ENCODE results near the gene S100PBP.

S100PBP gene

DNA sequence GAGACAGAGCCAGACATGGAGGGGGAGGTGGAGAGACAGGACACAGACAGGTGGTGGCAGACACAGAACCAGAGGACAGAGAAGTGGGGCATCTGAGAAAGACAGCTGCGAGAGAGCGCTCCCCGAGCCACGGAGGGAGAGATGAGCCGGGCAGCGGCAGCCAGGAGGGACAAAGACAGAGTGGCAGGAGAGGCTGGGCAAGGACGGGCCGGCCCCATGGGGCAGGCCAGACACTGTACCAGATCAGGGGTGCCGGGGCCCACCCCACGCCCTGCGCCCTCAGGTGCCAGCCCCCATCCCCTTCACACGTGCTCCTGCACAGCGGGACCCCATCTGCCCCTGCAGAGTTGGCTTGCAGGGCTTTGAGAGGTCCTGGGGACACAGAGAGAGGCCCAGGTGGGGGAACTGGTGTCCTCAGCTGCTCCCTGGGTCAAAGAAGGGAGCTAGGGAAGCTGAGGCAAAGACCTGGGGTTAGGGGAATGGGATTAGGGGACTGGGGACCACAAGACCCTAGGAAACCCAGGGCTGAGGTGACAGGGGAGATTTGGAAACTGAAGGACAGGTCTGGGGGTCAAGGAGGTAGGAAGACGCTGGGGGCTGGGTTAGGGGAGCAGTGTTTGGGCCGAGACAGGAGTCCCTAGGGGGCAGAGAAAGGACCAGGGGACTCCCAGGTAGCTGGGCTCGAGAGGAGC lies 52.6 kb downstream of the S100PBP start:
- DNase-seq (ENCODE audit: low spot score) = no peak

DNA sequence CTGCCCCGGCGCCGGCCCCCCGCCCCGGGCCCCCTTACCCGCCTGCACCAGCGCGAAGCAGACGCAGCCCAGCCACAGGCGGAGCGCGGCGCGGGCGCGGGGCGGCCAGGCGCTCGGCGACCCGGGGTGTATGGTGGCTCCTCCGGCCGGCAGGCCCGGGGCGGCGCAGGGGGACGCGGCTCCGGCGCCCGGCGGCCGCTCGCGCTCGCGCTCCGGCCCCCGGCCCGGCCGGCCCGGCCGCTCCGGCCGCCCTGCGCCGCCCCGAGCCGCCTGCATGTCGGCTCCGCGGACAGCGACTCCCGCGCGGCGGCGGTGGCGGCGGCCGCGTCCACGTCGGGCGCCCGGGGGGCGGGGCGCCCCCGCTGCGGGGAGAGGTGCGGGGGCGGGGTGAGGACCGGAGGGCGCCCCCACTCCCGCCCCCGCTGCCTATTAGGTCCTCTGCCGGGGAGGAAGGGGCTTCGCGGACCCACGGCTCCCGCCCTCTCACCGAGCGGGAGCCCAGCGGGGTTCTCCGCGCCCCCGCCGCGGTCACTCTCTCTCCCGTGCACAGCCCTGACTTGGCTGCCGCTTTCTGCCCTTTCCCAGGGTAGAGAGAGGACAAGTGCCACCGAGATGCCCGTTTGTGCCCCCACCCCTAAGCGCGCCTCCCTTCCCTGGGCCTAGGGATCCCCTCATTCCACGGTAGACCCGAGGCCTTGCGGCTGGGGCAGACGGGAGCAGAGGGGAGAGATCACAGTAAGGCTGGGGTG lies 53.3 kb downstream of the S100PBP start, which contains the start of gene FNDC5:
FNDC5 (minus strand) TSS at position 298 of the 749 bp plus-strand sequence.
- DNase-seq (ENCODE audit: low spot score) = no peak

DNA sequence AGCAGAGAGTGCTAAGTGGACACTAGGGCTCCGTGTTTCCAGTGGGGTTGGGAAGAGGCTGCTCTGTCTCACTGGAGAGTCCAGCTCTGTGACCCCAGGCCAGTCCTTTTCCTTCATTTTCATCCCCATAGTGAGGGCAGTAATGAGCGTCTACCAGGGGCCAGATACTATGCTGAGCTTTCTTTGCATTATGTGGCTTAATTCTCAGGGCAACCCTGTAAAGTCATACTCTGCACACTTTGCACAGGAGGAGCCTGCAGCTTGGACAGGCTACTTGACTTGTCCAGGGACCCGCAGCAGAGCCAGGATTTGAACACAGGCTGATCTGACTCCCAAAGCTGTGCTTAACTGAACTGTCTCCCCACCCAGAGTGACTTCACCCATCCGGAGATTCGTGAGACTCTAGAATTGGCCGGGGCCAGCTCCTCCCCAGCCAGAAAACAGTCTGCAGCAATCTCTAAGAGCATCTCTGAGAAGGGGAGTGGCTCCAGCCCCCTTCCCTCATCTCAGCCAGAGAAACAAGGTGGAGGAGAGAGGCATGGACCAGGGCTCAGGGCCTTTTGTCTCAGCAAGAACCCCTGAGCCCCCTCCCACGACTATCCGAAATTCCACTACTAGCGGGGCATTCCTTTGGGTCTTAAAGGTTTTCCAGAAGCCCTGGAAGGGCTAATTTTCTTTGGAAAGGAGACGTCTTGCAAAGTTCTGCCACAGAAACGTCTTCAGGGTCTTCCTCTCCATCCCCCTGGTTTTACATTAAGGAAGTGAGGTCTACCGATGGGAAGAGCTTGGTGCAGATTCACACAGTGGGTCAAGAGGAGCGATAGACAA lies 54.1 kb downstream of the S100PBP start:
- no peak for DNase-seq (ENCODE audit: low spot score)

DNA sequence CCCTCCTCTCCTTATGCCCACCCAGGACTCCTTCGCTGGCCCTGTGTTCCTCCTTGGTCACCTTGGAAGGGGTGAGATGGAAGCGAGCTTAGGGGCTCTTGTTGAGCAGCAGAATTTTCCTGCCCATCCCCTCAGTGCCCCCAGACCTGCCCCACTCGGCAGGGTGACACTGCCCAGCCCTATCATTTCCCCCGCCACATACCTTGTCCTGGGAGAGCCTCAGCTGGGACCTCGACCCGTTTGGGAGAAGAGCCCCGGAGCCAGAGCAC lies 54.7 kb downstream of the S100PBP start:
- DNase-seq (ENCODE audit: low spot score) = no peak

DNA sequence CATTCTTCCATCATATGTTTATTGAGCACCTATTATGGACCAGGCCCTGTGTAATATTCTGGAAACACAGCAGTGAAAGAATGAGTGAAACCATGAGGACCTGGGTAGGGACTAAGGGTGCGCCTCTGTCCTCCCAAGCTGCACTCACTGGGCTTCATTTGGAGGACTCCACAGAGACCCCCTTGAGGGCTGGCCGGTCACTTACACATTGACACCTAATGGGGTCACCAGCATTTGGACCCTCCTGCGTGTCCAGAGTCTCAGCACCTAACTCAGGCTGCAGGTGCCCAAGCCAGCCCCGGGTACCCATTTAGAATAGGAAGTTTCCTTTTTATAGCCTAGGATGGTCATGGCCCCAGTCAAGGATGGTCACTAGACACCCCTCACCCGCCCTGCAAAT lies 56.0 kb downstream of the S100PBP start:
- no peak for DNase-seq (ENCODE audit: low spot score)

DNA sequence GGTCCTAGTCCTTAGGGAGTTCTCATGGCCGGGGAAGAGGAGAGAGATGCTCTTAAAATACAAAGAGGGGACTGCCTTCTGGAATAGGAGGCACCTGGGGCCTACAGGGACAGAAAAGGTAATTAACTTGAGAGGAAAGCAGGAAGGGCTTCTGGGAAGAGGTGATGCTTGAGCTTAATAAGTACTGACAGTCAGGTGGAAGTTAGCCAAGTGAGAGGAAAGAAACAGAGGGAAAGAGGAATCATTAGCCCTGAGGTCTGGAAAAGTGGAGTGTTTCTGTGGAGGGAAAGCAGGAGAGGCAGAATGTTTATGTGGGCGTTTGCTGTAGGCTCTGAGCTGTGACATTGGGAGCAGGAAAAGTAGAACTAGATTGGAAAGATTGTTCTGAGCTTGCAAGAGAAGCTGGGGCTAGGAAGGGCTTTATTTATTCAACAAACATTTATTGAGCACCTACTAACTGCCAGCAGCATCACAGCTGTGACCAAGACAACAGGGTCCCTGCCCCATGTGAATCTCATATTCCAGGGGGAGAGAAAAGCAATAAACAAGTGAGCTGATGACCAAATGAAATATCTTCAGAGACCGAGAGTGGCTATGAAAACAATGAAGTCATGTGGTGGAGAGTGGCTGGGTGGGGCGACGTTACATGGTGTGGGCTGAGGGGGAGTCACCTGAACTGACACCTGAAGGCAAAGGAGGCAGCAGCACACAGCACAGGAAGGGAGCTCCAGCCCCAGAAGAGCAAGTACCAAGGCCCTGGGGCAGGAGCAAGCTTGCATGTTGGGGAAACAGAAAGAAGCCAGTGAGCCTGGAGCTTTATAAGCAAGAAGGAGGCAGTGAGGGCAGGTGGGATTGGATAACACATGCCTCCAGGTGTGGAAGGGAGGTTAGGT lies 57.7 kb downstream of the S100PBP start:
- no peak for DNase-seq (ENCODE audit: low spot score)

DNA sequence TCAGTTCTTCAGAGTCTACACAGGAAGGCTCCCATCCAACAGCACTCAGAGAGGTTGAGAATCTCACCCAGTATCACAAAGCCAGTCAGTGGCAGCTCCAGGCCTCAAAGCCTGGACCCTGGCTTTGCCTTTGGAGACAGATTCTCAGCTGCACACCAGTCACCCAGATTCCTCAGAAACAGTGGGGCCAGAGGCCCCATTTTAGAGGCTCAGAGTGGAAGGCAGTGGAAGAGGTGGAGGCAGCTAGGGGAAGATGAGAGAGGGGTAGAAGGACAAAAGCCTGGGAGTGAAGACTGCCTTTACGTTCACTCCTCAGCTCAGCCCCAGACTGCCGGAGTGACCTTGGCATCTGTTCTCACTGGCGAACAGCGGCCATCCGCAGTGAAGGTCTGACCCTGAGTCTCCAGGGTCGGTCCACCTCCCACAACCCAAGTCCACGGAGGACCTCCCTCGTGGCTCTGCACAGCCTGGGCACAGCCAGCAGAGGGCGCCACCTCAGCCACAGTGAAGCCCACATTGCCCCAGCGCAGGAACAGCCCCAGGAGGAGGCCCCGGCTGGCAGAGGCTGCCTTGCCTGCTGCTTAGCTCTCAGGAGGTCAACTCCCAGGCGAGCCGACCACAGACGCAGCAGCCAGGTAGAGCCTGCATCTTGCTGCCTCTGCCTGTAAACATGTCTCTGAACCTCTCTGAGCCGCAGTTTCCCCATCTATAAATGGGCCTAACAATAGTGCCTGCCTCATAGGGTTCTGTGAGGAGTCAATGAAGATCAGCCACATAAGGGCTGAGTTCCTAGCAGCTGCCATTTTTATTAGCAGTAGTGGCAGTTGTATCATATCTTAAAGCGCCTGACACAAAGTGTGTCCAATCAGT lies 59.1 kb downstream of the S100PBP start:
- no peak for DNase-seq (ENCODE audit: low spot score)

DNA sequence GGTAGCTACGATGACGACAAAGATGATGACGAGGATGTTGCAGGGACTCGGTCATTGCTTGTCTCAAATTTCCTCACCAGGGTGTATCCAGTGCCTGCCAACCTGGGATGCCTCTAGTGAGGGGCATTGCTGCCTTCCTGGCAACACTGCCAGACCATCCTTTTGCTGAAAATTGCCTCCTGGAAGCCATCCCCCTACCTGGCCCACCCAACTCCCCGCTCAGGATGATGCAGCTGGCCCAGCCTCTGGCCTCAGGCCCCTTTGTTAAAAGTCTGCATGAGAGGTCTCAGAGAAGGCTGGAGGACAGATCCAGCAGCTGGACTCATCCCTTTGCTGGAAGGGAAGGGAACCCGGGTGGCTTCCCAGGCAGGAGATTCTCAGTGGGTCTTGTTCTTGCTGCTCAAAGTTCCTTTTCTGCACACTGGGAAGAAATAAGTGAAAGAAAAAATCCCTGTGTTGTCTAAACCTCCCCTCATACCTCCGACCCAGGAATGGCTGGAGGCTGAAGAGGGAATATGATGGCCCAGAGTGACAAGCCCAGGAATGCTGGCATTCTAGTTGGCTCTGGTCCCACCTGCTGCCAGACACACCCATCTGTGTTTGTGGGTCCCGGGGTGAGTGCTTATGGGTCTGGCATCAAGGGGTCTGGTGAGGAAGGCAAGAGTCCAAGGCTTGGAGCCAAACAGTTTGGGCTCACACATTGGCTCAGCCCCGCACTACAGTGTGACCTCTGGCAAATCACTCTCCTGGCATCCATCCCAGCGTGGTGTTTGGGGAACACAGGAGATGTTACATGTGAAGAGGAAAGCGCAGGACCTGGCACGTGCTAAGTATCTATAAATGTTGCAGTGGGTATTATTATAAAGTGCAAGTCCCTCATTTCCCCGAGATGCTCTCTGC lies 60.0 kb downstream of the S100PBP start:
- no peak for DNase-seq (ENCODE audit: low spot score)

DNA sequence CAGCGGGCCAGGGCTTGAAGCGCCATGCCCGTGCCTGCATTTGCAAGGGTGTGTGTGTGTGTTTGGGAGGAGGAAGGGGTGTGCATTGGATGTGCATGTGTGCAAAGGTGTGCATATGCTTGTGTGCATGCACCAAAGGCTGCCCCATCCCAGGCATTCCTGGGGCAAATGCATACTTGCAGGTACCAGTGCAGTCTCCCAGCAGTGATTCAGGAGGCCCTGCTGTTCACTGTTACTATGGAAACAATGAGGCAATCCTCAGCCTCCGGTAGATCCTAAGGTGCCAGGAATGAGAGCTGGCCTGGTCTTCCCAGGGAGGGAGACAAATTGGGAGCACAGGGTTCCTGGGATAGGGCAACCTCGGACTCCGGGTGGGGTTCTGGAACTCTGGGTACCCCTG lies 60.7 kb downstream of the S100PBP start:
- DNase-seq (ENCODE audit: low spot score) = no peak

DNA sequence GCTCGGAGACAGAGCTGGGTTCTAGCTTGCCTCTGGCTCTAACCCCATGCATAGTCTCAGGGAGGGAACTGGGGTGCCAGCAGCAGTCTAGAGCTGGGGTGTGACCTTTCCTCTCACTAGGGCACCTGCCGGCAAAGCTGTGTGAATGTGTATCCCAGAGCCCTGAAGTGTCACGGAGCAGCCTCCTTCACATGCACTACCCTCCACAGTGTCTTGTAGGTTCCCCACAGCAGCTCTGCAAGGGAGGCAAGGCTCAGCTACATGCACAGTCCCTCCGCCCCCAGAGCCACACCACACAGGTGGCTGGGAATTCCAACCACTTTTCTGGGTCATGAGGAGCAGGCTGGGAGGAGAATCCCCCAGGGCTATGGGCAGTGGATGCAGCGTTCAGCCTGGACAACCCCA lies 61.2 kb downstream of the S100PBP start:
- DNase-seq (ENCODE audit: low spot score) = no peak

DNA sequence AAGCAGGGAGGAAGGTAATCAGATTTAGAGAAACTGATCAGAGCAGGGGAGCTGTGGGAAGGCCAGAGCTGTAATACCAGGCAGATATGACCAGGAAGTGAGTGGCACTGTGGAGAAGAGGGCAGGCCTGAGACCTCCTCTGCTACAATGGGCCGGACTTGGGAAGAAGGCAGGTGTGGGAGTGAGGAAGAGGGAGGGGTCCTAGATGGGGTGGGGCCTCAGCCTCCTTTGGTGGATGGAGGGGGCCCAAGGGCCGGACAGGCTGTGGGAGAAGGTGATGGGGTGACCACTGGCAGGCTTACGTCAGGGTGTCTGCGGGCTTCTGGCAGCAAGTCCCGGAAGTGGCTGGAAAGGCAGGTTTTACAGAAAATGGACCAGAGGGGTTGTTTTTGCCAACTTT lies 63.8 kb downstream of the S100PBP start:
- no peak for DNase-seq (ENCODE audit: low spot score)

DNA sequence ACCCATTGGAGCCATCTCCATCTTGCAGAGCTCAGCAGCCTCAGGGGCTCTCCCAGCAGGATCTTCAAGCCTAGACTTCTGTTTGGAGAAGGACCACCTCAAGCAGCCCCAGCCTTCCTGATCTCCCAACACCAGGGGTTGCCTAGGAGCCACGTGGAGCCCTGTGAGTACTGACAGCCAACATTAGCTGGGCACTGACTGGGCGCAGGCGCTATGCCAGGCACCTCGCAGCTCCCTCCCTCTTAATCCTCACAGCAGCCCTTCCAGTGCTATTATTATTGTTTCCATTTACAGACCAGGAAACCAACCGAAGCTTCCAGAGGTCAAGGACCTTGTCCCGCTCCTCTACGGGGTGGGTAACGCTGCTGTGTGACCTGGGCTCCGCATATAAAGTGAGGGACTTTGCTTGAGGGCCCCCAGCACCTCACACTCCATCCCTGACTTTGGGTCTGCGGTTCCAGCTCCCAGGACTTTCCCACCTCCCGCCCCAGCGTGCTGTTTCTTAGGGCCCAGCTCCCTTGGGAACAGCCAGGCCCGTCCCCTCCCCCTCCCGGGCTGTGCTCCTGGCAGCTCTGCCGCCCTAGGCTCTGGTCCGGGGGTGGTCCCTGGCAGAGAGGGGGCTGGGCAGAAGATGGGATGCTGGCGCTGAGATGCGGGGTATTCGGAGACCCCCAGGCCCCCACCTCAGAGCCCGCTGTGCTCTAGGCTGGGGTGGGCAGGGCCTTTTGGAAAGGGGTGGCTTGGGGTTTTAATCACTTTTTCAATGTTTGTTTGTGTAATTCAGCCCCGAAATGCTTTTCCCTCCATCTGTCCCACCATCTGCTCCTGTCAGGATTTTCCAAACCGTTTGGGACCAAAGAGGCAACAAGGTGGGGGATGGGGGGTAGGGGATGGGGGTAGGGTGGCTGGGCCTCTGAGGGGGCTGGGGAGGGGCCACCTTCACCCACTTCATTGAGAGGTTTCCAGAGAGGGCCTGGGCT lies 64.7 kb downstream of the S100PBP start:
- no peak for DNase-seq (ENCODE audit: low spot score)

DNA sequence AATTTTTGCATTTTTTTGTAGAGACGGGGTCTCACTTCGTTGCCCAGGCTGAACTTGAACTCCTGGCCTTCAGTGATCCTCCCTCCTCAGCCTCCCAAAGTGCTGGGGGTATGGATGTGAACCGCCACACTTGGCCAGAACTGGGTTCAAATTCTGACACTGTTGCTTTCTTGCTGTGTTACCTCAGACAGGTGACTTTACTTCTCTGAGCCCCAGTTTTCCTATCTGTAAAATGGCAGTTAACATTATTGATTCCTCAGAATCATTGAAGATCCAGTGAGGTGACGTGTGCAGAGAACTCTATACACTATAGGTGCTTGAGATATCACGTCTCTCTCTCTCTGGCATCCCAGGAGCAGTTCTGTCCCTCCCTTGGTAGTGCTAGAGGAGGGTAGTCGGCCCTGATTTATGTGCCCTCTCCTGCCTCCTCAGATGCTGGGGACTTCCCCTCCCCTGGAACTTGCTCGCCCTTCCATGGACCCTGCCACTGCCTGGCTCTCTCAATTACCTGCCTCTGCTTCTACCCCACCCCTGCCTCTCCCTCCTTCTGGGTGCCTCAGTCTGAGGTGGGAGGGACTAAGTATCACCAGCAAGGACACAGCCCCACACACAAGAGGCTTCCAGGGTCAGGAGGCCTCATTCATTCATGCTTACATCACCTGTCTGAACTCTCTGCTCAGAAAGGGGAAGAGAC lies 66.0 kb downstream of the S100PBP start:
- no peak for DNase-seq (ENCODE audit: low spot score)

DNA sequence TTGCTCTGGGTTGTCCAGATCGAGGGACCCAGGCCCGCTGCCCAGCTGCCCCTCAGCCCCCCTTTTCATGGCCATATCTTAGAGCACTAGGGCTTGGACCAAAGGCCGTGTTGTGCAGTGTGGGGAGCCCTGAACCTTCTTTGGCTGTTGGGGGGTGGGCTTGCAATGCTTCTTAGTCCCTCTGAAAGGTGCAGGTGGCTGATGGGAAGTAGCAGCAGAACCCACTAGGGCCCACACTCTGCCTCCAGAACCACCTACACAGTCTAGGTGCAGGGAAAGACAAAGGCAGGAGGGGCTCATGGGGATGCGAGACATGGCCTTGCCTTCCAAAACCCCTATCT lies 66.5 kb downstream of the S100PBP start:
- no peak for DNase-seq (ENCODE audit: low spot score)

DNA sequence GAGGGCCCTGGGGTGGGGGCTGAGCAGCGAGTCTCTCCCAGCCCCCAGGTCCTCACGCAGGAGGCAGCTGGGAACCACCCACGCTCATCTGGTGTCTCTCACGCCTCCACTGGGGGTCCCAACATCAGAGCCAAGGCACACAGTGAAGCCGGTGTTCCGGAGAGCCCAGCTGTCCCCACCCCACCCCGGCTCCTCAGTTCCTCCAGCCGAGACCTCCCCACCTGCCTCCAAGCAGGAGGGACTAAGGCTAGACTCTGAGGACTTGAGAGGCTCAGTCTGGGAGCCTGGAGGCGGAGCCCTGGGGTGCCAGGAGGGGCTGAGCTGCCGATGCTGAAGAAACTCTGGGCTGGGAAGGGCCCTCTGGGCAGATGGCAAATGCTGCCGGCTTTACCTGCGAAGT lies 67.3 kb downstream of the S100PBP start:
- DNase-seq (ENCODE audit: low spot score) = no peak

DNA sequence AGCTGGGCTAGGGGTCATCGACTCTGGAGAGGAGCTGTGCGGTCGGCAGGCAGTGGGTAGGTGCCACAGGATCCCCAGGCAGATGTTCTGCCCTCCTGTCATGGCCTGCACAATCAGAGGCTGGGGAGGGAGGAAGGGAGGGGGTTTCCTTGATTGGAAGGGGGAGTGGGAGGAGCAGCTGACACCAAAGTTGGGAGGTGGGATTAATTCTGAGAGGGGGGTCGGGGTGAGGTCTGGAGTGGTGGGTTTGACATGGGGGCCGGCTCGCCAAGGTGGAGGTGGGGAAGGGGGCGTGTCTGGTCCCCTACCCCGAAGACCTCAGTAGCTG lies 68.2 kb downstream of the S100PBP start:
- DNase-seq (ENCODE audit: low spot score) = no peak

DNA sequence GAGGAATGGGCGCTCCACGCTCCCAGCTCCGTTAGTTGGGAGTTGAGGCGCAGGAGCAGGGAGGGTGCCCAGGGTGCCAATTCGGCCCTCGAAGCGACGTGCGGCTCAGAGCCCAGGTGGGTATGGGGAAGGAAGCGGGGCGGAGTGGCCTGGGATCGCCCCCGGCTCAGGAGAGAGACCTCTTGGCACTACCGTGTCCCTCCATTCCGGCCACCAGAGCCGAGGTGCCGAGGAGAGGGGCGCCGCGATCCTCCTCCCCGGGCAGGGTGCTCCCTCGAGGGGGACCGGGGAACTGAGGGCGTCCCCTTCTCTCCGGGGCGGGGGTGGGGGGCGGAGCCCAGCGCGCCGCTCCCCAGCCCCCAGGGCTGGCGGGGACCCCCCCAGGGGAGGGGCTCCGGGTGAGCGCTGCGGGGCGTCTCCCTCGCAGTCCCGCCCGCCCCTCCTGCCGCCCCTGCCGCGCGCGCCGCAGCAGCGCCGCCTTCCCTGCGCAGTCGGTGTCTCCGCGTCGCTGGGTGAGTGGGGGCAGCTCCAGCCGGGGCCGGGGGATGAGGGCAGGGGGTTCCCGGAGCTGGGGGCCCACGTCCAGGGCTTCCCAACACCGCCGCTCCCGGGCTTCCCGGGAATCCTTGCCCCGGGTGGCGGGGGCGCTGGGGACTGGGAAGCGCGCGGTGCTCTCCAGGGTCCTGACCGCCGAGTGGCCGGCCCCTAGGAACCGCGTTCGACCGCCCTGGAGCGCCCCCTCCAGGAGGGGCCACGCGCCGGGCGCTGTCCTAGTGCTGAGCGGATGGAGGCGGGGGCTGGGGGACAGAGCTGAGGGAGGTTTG lies 68.8 kb downstream of the S100PBP start, which contains the start of gene HPCA:
HPCA (plus strand) TSS at position 488 of the 824 bp plus-strand sequence. CDS start 2,408 bp downstream, outside the sequence.
- DNase-seq (ENCODE audit: low spot score) = no peak
